ENCODE measurements around the gene HS3ST1.

DNA sequence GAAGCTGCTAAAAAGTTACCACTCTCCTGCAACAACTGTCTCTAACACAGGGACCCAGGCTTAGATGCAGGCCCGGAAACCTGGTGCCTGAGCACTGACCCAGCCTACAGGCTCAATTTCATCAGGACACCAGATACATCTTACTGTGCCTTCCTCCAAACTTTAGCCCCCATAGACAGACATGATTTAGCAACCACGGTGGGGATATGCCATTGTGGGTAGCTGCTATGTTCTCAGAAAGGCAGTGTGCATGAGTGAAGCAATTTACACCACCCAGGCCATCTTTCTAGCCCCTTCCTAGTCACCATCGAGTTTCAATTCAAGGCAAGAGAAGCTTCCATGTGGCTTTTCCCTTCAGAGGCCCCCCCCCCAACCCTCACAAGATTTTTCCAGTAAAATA is 2.7 kb downstream of the HS3ST1 start:
- TF ChIP-seq, protein P1, sequence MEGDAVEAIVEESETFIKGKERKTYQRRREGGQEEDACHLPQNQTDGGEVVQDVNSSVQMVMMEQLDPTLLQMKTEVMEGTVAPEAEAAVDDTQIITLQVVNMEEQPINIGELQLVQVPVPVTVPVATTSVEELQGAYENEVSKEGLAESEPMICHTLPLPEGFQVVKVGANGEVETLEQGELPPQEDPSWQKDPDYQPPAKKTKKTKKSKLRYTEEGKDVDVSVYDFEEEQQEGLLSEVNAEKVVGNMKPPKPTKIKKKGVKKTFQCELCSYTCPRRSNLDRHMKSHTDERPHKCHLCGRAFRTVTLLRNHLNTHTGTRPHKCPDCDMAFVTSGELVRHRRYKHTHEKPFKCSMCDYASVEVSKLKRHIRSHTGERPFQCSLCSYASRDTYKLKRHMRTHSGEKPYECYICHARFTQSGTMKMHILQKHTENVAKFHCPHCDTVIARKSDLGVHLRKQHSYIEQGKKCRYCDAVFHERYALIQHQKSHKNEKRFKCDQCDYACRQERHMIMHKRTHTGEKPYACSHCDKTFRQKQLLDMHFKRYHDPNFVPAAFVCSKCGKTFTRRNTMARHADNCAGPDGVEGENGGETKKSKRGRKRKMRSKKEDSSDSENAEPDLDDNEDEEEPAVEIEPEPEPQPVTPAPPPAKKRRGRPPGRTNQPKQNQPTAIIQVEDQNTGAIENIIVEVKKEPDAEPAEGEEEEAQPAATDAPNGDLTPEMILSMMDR (IDR thresholded peaks at IDR 0.05), result no peak
- TF ChIP-seq POLR2AphosphoS5 (IDR thresholded peaks at IDR 0.05; ENCODE audit: insufficient read depth in 1 of 2, low read depth in 1 of 2), result no peak
- no peak for TF ChIP-seq POLR2A (IDR thresholded peaks at IDR 0.05)

Data from vagina (tissue), 2 donors.